ENCODE results near the gene MPDU1.
A peak's percentile ranks its signal among the peaks of the same experiment; 100 is the strongest.

MPDU1 gene

DNA sequence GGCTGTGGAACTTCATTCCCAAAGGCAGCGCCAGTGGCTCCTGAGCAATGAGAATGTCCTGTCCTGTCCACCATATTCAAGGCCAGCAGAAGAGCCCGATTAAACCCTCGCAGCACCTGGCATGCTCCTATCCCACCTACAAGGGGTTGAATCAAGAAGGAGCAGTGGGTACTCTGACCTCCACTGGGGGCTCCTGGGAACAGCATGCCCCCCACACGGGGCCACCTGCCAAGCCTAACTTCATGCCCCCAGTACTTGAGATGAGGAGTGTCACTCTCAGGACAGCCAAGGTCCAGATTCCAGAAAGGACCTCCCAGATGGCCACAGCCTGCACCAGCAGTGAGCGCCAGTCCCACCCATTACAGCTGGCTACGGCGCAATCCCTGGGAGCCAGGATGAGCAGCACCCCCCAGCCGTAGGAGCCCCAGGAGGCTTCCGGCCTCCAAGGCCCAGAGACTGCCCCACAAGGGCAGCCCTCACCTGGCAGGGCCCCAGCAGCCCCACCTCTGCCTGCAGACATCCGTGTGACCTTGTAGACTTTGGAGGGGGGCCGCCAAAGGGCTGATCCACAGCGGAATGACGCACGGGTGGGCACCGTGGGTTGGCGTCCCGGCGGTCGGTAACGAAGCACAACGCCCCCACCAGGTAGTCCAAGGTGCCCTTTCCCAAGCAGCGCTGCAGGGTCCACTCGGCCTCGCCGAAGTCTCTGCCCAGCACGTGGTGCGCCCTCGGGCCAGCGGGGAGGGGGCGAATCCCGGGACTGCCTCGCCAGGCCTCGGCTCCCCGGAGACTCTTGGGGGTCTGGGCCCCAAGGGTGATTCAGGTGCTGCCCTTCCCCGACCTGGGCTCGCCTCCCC is 1.0 kb upstream of the MPDU1 start:
- H3K9me3 Mint-ChIP-seq: no peaks in the 10 kb centered on the region
- H3K27ac Mint-ChIP-seq: peak overlapping the region; percentile 72
- no peaks in the 10 kb centered on the region for H3K27me3 Mint-ChIP-seq (ENCODE audit: low read depth, poor library complexity)
- DNase-seq: no peak
- H3K36me3 Mint-ChIP-seq (ENCODE audit: low read depth): peaks cover 39% of the 10 kb centered on the region
- H3K4me1 Mint-ChIP-seq: peaks cover 82% of the 10 kb centered on the region
- TF ChIP-seq CTCF (IDR thresholded peaks at IDR 0.05): no peak
- peak overlapping the region; percentile 60 for H3K4me3 Mint-ChIP-seq

DNA sequence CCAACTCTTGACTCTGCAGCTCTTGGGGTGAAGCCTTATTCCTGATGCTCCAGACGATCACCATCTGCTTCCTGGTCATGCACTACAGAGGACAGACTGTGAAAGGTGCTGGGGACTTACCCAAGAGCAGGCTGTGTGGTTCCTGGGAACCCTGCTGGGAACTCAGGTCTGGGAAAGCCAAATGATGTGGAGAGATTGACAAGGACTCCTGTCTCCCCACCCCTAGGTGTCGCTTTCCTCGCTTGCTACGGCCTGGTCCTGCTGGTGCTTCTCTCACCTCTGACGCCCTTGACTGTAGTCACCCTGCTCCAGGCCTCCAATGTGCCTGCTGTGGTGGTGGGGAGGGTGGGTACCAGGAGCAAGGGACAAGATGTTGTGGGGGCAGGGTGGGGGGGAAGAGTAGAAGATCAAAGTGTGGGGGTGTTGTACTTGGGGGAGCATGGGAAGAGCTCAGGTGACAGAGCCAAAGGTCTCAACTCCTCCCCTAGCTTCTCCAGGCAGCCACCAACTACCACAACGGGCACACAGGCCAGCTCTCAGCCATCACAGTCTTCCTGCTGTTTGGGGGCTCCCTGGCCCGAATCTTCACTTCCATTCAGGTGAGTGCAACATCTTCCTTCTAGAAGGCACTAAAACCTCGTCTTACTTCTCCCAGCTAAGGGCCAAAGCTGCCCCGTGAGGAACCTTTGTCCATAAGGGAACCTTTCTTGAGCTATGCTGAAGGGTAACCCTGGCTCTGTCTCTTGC is 3.2 kb downstream of the MPDU1 start:
- no peak for DNase-seq
- Mint-ChIP-seq H3K9me3 (no peaks in the 10 kb centered on the region), H3K27ac (no peak overlapping the region), H3K4me1 (peaks cover 67% of the 10 kb centered on the region), H3K27me3 (ENCODE audit: low read depth, poor library complexity) (no peaks in the 10 kb centered on the region), H3K4me3 (no peak overlapping the region), H3K36me3 (ENCODE audit: low read depth) (peaks cover 23% of the 10 kb centered on the region)
- TF ChIP-seq CTCF (IDR thresholded peaks at IDR 0.05): no peak

DNA sequence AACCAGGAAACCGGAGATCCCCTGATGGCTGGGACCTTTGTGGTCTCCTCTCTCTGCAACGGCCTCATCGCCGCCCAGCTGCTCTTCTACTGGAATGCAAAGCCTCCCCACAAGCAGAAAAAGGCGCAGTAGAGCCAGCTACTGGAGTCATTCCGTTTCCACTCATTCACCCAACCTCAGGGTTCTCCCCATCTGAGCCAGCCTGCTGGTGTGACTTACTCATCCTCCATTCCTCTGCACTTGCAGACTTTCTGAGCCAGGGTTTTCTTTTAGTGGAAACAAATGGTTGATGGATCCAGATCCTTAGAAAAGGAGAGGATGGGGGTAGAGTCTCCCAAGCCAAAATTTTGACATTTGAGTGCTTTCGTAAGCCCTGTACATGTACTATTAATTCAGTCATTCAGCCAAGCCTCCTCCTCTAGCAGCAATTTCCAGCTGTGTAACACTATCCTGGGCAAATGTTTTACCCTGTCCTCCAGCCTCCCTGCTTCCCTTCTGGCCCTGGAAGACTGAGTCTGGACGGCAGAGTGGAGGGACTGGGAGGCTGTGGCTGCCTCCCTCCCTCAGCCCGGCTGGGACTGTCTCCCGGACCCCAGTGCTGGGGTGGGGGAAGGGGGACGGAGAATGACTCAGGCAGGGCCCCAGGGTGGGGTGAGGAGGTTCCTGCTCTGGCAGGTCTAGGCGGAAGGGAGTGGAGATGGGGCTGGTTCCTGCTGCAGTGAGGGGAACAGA is 3.9 kb downstream of the MPDU1 start:
- TF ChIP-seq CTCF (IDR thresholded peaks at IDR 0.05): no peak
- no peak overlapping the region for H3K4me3 Mint-ChIP-seq
- peaks cover 25% of the 10 kb centered on the region for H3K36me3 Mint-ChIP-seq (ENCODE audit: low read depth)
- no peaks in the 10 kb centered on the region for H3K9me3 Mint-ChIP-seq
- peaks cover 60% of the 10 kb centered on the region for H3K4me1 Mint-ChIP-seq
- H3K27ac Mint-ChIP-seq: no peak overlapping the region
- H3K27me3 Mint-ChIP-seq (ENCODE audit: low read depth, poor library complexity): no peaks in the 10 kb centered on the region
- DNase-seq: no peak

- no peaks in the 10 kb centered on the region for H3K9me3 Mint-ChIP-seq
- peaks cover 54% of the 10 kb centered on the region for H3K4me1 Mint-ChIP-seq
- peaks cover 33% of the 10 kb centered on the region for H3K36me3 Mint-ChIP-seq (ENCODE audit: low read depth)
- no peak for TF ChIP-seq CTCF (IDR thresholded peaks at IDR 0.05)
- no peak for DNase-seq
- no peak overlapping the region for H3K4me3 Mint-ChIP-seq
- H3K27ac Mint-ChIP-seq: no peak overlapping the region
- H3K27me3 Mint-ChIP-seq (ENCODE audit: low read depth, poor library complexity): no peaks in the 10 kb centered on the region
Observed at GRCh38 chr17:7588553-7589203, 5.0 kb downstream of the MPDU1 start.

DNA sequence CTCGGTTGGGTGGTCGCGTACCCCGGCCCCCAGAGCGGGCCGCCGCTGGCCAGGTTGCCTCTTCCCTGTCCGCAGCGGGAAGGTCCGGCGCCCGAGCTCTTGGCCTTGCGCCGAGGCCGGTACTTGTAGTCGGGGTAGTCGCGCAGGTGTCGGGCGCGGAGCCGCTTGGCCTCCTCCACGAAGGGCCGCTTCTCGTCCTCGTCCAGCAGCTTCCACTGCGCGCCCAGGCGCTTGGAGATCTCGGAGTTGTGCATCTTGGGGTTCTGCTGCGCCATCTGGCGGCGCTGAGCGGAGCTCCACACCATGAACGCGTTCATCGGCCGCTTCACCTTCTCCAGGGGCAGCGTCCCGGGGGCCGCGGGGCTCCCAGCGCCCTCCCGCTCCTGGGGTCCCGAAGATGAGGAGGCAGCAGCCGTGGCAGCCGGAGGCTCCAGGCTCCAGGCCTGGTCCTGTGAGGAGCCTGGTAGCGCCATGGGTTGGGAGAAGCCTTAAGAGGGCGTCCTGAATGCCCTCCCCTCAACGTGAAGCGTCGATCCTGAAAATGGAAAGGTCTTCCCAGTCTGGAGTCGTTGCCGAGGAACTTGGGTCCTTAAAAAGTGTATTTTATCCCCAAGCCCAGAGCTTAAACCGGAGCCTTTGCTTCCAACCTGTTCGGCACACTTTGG is 5.7 kb downstream of the MPDU1 start:
- Mint-ChIP-seq H3K4me3 (no peak overlapping the region), H3K27me3 (ENCODE audit: low read depth, poor library complexity) (no peaks in the 10 kb centered on the region), H3K9me3 (no peaks in the 10 kb centered on the region), H3K4me1 (peaks cover 47% of the 10 kb centered on the region), H3K36me3 (ENCODE audit: low read depth) (peaks cover 40% of the 10 kb centered on the region), H3K27ac (no peak overlapping the region)
- peak; percentile 79 for DNase-seq
- TF ChIP-seq CTCF (IDR thresholded peaks at IDR 0.05): peak; percentile 77
